Stimulated activated CD4-positive, alpha-beta T cell treated with anti-CD3 and anti-CD28 coated beads, Interleukin-1b, Interleukin-23, amount 100 ng/mL, for 48 hours (primary cell): Measurements from ENCODE around the gene KIF12.
A peak's percentile ranks its signal among the peaks of the same experiment; 100 is the strongest.

Experiments
- DNase-seq: peaks from one replicate; pipeline ENCODE4 v3.0.0-alpha.2; 2020

Gene KIF12

DNA sequence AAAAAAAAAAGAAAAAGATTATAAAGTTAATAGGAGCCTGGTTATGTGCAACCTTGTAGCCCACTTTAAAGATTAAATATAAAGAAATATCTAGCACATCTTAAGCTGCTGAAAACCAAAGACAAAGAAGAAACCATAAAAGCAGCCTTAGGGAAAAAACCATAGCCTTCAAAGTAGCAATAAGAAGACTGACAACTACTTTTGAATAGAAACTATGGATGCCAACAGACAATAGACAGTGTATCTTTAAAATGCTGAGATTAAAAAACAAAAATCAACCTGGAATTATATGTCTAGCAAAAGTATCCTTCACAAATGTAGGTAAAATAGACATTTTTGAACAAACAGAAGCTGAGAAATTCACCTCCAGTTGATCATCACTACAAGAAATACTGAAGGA is 3.4 kb upstream of the KIF12 start:
- no peak for DNase-seq

DNA sequence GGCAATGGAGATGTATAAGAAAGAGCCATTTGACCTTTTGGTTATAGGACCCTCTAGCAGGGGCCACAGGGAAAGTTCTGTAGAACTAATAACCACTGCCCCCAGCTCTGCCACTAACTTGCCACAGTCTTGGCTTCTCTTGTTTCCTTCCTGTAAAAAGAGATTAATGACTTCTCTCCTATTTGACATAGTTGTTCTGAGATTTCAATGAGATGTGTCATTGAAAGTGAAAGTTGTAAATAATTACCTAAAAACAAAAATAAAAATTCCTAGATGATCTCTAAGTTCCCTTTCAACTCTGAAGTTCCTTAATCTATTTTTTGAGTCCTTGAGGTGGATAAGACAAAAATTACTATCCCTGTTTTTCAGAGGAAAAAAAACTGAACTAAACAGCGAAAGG is 1.4 kb upstream of the KIF12 start:
- no peak for DNase-seq

DNA sequence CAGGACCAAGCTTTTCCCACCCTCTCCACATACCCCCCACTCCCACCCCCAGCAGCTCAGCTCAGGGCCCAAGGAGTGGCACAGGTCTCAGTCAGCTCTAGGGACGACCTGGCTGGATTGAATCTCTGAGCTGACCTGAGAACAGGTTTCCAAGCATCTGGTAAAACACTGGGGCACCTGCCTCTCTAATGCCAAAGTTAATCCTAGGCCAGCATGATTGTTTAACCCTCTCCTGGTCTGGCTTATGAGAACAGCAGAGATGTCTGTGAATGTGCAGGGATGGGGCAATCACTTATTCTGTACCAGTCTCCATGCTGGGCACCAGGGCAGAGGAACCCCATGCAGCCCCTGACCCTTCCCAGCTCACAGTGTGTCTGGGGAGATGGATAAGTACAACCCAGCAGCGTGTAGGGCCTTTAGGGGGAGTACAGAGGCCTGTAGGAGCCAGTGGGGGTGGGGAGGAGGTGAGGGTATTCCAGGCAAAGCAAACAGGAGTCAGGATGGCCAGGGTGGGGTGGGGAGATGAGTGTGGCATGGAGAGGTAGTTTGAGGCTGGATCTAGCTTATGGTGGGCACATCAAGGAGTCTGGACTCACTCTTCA is 678 bp upstream of the KIF12 start:
- DNase-seq: no peak

DNA sequence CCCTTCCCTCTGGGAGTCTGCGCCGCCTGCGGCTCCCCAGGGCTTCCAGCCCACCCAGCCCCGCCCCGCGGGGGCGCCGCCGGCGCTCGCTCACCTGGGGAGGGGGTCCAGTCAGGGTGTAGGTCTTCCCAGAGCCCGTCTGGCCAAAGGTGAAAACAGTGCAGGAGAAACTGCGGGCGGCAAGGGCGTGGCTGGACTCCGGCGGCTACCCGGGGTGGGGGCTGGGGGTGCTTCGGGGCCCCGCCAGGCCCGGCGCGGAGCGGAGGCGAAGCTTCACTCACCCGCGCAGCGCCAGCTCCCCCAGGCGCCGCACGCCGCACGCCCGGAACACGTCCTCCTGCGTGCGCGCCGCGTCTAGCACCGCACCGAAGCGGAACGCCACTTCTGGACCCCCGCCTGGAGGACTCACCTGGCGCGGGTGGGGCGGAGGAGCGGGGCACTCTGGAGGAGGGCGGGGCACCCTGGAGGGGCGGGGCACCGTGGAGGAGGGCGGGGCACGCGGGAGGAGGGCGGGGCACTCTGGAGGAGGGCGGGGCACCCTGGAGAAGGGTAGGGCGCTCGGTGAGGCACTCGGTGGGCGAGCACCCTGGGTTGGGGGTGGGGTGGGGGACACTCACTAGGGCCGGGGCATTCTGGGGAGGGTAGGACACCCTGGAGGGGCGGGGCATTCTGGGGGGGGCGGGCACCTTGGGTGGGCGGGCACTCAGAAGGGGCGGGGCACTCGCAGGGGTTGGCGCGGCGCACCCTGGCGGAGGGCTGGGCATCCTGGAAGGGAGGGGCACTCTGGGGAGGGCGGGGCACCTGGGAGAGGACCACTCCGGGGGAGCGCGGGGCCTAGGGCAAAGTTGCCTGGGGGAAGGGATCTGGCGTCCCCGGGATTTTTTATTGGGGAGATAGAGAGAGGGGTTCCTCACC is 814 bp downstream of the KIF12 start:
- peak; percentile 43 for DNase-seq

DNA sequence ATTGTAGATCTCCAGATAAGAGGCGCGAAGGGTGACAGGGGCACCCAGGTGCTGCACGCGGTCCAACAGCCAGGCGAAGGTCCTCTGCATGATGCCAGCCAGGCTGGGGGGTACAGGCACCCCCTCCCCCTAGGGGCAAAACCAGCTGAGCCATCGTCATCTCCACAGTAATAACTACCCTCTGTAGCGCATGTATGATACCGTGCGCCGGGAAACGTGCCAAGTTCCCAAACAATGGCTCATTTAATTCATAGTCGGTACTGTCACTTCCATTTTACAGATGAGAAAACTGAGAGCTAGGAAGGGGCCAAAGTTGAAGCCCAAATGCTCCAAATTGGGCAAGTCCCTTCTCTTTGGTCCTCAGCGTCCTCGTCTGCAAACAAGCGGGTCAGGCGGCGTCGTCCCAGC is 1.5 kb downstream of the KIF12 start:
- DNase-seq: no peak

DNA sequence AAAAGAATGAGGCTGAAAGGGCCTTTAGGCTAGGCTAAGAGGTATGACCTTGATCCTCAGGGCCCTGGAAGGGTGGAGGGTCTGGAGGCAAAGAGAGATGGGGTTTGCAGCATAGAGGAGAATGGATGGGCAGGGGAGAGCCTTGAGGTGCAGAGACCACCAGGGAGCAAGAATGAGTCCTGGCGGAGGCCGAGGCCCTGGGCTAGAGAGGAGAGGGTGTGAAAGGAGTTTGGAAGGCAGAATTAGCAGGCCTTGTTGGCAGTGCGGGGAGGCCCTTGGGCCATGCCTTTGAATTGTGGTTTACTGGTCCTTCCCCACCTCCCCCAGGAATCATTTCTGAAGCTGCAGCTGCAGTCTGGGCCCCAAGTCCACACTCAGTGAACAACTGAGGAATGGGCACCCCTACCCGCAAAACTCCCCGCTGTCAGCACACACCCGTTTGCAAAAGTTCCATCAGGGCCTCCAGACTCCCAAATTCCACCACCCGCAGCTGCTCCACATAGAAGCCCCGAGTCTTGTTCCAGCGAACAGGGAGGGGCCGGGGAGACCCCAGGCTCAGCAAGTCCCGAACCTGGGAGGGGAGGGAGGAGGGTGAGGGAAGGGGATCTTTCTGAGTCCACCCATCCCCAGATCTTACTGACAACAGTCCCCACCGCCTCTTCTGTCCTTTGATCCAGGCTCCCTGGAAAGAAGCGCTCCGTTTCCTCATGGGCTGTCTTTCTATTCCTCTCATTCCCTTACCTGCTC is 2.1 kb downstream of the KIF12 start:
- no peak for DNase-seq

DNA sequence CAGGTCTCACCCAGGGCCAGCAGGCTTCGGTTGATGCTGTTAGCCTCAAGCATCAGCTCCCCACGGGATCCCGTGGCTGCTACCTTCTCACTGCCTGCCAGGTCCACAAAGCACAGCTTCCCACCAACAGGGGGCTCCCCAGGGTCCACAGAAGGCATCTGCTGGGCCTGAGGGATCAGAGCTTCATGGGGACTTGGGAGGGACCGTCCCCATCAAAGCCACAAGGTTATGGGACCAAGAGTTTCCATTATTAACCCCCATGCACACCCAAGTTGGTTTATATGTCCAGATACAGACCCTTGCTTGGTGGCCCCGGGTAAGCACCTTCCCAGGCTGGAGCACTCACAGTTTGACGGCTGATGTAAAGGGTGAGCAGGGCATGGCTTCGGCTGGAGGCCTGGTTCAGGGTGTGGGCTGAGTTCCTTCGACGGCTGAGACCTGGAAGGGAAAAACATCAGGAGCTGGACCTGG is 3.0 kb downstream of the KIF12 start:
- no peak for DNase-seq

DNA sequence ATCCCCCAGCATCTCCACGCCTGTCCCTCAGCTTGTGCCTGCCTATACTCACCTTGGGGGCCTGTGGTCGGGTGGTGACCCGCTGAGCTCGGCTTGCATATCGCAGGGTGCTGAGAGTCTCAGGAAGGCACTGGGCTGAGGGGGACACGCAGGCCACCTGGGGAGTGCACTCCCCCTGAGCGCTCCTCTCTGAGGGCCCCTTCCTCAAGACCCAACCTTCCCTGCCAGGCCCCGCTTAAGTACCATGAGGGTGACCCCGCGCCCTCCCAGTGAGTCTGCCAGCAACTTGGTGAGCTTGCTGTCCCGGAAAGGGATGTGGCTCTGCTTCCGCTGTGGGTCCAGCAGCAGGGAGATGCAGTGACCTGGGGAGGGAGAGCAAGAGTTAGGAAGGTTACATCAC is 4.1 kb downstream of the KIF12 start:
- no peak for DNase-seq

DNA sequence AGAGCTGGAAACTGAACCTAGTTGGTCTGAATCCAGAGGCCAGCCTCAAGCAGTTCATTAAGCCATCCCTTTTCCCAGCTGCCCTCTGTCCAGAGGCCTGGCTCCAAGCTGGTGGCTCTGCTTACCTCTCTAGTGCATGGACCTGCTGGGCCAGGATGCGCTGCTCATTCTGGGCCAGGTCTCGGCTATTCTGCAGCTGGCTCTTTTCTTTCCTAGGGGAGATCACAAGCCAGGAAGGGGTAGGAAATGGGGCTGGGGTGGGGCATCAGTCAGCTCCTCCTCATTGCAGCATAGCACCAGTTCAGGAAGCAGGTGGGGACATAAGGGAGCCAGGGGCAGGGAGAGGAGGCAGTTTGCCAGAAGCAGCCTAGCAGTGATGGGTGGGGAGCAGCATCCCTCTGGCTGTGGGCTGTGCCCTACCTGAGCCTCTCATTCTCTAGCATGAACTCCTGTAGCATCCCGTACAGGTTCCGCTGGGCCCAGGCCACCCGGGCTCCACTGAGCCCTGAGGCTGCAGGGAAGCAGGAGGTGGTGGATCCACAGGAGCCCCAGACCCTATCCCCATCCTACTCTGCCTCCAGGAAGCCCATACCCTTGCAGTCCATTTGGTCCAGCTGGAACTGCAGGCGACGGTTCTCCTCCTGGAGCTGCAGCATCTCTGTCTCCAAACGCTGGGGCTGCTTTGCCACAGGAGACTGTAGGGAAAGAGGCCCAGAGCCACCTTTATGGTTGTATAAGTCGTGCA is 5.2 kb downstream of the KIF12 start:
- DNase-seq: no peak

DNA sequence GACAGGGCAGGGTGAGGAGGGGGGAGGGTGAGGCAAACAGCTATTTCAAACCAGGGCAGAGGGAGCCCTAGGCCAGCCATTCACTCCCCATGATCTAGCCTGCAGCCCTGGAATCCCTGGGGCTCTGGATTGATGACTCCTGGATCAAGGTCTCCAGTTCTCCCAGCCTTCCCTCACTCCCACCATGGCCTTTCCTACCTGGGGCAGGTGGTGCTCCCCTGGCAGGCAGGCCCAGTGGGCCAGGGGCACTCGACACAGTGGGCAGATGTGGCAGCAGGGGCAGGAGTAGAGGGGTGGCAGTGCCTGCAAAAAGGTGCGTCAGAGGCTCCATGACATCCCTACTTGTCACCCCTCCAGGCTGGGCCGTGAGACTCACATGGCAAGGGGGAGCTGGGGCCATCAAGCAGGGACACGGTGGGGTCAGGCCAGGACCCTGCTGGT is 6.0 kb downstream of the KIF12 start:
- no peak for DNase-seq

DNA sequence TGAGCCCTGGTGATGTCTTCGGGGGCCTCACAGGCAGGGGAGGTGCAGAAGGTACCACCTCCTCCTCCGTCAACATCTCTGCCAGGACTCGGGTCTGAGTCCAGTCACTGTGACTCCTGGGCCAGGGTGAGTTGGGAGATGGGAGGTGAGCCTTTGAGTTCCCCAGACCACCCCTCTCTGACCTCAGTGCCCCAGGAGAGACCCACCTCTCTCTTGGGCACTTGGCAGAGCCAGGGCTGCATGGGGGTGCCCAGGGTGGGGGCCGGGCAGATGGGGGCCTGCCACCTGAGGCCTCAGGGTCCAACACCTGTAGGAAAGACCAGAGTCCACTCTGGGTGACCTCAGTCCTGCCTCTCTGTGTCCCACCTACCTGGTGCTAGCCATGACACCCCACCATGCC is 6.8 kb downstream of the KIF12 start:
- DNase-seq: no peak

DNA sequence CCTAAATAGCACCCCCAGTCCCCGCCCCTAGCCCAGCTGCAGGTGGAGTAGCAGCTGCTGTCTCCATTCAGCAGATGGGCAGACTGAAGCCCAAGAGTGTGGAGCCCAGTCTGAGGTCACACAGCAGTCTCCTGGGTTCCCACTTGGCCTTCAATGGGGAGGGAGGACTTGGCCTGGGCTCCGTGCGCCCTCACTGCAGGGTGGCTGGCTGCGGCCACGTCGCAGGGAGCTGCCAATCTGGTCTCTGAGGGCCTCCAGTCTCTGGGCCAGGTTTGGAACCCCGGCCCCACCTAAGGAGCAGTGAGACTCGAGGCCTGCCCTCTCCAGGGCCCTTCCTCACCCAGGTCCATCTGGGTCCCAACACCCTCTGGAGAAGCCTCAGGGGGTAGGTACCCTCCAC is 7.4 kb downstream of the KIF12 start:
- DNase-seq: no peak

DNA sequence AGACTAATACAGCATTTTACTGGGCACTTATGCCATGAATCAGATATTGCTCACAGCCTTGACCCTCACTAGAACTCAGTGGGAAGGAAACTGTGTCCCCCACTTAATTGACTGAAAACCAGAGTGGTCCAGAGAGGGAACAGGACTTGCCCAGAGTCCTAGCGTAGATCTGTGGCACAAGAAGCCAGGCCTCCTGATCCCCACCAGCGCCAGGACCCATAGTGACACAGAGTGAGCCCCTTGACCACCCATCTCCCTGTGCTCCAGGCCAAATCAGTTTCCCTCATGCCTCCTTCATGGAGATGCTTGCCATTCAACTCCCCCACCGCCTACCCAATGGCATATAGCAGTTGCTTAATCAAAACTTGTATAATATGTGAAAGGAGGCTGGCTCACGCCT is 8.3 kb downstream of the KIF12 start:
- DNase-seq: no peak

DNA sequence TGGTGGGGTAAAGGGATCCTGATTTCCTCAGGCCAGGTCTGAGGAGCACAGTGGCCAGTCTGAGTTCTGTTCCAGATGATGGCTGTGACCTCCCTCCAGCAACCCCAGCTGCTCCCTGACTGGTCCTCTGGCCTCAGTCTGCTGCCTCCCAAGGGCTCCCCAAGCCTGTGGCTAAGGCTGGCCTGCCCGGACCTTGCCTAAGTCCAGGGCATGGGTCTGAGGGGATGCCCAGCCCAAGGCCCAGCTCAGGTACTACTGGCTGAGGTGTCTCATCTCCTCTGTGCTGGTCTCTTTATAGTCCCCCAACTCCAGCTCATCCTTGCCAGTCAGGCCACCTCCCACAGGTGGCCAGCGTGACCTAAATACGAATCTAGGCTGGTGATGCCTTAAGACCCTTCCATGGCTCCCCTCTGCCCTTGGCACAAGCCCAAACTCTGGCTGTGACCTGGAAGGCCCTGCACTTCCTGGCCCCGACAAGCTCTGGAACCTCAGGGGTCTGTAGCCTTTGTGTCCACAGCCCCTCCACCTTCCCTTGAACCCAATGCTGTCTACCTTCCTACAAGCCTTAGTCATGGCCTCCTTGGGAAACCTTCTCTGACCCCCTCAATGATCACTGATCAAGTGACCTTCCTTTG is 9.8 kb downstream of the KIF12 start:
- DNase-seq: no peak

DNA sequence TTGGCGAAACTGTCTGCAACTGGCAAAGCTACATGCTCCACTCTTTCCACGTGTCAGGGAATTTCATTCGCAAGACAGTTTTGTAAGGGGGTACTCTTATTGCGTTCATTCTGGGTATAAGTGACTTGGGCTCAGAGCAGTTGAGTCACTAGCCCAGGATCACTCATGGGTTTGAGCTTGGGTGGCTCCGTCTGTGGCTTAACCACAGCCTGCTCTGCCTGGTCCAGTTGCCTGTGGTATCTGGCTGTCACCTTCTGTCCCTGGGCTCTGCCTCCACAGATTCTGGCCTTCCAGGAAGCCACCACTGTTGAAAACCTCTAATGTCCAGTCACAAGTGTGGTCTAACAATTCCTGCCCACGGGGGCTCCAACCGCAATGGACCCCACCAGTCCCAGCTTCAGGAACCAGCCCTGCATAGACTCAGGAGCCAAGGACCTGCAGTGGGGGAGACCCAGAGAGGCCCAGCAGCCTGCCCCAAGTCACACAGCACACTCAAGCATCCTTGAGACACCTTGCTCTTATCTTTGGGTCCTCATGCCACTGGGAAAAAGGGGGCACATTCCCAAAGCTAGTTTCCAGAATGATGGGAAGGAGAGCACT is 10.4 kb downstream of the KIF12 start:
- DNase-seq: no peak

DNA sequence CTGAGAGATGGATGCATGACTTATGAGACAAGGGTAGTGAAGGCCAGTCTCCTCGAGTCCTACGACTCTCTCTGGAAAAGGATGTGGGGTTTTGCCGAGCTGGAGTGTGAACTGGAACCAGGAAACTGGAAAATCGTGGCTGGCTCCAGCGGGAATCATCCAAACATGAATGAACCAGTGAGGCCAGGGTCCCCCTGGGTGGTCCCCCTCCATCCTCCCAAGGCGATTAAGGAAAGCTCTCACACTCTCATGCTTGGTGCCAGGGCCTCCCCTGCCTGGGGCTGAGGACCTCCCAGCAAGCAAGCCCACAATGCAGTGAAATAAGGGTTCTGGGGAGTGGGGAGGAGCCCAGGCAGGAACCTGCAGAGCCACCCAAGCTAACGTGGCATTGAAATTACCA is 11.4 kb downstream of the KIF12 start:
- no peak for DNase-seq

DNA sequence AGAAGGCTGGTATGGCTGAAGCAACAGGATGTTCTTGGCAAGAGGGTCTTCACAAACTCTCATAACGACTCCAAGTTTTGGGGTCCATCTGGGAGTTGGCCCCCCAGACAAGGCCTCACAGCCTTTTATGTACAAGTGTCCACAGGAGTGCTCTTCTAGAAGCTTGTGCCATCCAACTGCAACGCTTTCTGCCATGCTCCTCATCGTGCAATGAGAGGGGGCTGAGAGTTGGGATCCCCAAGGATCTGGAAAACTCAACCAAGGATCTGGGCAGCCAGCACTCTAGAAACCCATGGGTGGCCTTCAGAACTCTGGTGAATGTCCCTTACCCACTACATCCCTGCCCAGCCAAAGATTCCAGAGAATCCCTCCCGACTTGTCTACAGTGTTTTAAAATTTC is 12.5 kb downstream of the KIF12 start:
- DNase-seq: no peak

DNA sequence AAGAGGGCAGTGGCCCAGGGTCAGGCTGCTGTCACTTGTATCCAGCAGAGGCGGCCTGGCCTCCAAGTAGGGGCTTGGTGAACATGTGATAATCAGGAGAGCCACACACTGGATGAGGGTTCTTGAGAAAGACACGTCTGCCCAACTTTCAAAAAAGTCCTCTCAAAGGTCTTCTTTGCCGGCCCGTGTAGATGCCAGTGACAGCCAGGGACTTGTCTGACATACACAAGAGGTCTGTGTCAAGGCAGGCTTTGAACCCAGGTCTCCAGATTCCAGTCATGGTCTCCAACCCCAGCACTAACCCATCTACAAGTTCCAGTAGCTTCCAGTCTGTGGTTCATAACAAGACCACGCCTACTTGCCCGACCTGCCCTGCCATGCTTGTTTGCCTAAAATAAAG is 13.1 kb downstream of the KIF12 start:
- no peak for DNase-seq

DNA sequence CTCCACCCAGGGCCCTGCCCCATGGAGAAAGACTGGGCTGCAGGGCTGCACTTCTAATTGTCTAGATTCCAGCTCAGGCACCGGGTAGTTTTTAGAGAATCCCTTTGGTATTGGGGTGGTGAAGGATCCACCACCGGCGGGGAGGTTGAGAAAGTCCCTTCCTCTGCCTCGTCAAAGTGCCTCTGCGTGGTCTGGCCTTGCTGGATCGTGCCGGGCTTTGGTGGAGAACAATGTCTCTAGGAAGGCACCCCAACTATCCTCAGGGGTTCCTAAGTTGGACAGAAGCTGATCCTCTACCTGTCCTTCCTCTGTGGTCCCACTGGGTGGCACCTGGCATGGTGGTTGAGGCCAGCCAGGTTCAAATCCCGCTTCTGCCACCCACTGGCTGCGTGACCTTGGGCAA is 13.7 kb downstream of the KIF12 start:
- DNase-seq: no peak

DNA sequence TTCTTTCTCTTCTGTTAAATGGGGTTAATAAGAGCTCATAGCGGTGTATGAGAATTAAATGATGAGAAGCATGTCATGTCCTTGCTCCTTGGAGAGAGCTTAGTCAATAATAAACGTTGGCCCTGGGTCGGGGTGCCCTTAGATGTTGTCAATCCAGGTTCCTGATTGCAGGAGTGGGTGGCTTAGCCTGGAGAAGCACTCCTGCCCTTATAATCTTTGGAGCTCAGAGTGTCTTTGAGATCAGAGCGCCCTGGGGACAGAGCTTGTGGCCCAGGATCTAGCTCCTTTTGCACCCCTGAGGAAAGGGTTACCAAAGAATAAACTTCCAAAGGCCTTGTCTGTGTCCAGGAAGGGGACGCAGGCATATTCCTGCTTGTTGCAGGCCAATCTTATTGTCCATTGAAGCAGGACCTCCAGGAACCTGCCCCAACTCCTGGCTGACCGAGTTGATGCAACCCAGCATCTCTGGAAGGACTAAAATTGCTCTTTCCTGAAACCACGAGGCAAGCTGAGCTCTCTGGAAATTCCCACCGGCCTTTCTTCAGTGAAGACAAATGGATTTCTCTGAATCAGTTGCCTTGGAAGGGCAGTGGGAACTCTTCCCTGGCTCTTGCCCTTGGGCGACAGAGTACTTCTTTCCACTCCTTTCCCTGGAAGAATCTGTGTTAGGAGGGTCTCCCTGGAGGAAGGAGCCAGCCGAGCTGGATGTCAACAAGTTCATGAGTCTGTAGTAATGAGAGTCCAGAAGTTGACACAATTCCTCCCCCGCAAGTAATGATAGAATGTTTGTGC is 14.6 kb downstream of the KIF12 start:
- no peak for DNase-seq

DNA sequence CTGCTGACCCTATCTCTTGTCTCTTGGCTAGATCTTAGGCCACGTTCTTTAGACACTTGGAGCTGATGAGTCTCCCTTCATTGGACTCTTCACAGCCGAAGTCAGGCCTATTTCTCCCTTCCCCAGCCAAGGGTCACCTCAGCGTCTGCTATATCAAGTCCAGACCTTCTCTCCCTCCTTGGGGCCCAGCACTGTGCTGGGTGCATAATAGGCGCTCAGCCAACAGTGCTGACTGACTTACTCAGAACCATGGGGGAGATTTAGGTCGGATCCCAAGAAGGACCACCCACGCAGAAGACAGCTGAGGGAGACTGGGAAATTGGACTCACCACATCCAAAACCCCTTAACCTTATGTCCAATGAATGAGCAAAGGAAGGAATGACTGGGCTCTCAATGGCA is 15.4 kb downstream of the KIF12 start:
- no peak for DNase-seq
